Head of caudate nucleus (tissue), 42 donors: ENCODE results near the gene RSPH3.
A peak's percentile ranks its signal among the peaks of the same experiment; 100 is the strongest.
"Not testable (repeated sequence)": the region's sequence is repeated elsewhere in the genome, so short reads cannot be mapped to it uniquely, and the experiment has no call there.

Experiments
- DNase-seq, 42 donors: peaks; one replicate each; pipeline versions ENCODE4 v3.0.0 to v3.0.0-alpha.2; 2020 to 2021; ENCODE audit warnings: mixed read lengths in 7 of 42
- intact Hi-C: fragments of 100-400 bp; cut with DNase I; formaldehyde crosslinking; loops from one replicate; pipeline ENCODE4 v1.15.0; 2022

Gene RSPH3

DNA sequence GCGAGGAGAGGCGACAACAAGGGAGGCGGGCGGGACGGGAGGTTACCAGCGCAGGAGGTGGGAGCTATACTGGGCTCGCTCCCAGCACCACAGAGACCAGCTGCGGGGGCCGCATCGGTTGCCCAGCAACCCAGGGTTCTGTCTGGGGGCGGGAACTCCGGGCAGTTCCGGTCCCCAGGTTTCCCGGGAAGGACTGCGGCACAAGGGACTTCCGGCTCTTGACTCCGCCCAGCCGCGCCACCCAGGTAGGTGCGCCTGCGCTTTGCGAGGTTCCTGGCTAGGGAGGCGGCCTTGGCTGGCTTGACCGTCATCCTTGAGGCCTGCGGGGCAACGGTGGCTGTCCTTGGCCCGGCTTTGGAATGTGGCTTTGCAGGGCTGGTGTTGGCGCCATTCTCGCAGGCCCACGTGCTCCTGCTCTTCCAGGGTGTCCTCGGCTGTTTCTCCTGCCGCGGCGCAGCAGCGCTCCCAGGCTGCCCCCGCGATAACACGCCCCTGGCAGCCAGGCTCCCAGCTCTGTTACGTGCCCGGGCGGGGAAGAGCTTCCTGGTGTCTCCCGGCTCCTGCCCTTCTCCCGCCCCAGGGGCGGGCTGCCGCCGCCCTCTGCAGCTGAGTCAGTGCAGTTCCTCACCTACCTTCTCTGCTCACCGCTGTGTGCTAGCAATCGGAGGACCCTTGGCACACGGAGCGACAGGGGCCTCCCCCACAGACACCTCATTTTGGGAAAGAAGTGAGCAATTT, at the start of gene RSPH3:
TSS of gene RSPH3 (minus strand) at position 537 of the 738 bp plus-strand sequence. CDS start 652 bp downstream, outside the sequence.
- intact Hi-C loops = no loop called here
- DNase-seq = peak; percentile 74 to 96 (median 90)

- intact Hi-C loops = no loop called here
- DNase-seq = peak in 1 of 42 donors; percentile 12
Measured at GRCh38 chr6:159047891-159048685, 48.1 kb upstream of the RSPH3 start.

GRCh38 chr6:159045801-159046200, 45.8 kb upstream of the RSPH3 start:
- no peak for DNase-seq
- intact Hi-C loops = loop anchor here (1.0 kb wide), 1 partner anchor 10 kb away; no protein-coding TSS in a partner anchor

- intact Hi-C loops = loop anchor here (1.0 to 5.0 kb wide), 2 partner anchors 11 to 87 kb away; no protein-coding TSS in a partner anchor
- peak in 35 of 42 donors; percentile 15 to 71 (median 40) for DNase-seq
Measured at GRCh38 chr6:159044899-159045727, 45.1 kb upstream of the RSPH3 start, which contains the start of gene TAGAP. Gene TAGAP (minus strand): TSS chr6:159044991. CDS start chr6:159044146, 845 bp downstream.

GRCh38 chr6:159043947-159044346, 43.9 kb upstream of the RSPH3 start:
- DNase-seq = peak in 1 of 42 donors; percentile 34
- intact Hi-C loops = loop anchor here (5.0 kb wide), 1 partner anchor 88 kb away; no protein-coding TSS in a partner anchor

- DNase-seq = no peak
- intact Hi-C loops = loop anchor here (5.0 kb wide), 1 partner anchor 89 kb away; no protein-coding TSS in a partner anchor
Measured at GRCh38 chr6:159043251-159043650, 43.2 kb upstream of the RSPH3 start.

GRCh38 chr6:159042826-159043181, 42.8 kb upstream of the RSPH3 start:
- intact Hi-C loops = loop anchor here (5.0 kb wide), 1 partner anchor 89 kb away; no protein-coding TSS in a partner anchor
- DNase-seq = no peak

- intact Hi-C loops = loop anchor here (5.0 kb wide), 1 partner anchor 90 kb away; no protein-coding TSS in a partner anchor
- peak; percentile 18 to 86 (median 66) for DNase-seq
Measured at GRCh38 chr6:159042003-159042825, 42.2 kb upstream of the RSPH3 start.

DNA sequence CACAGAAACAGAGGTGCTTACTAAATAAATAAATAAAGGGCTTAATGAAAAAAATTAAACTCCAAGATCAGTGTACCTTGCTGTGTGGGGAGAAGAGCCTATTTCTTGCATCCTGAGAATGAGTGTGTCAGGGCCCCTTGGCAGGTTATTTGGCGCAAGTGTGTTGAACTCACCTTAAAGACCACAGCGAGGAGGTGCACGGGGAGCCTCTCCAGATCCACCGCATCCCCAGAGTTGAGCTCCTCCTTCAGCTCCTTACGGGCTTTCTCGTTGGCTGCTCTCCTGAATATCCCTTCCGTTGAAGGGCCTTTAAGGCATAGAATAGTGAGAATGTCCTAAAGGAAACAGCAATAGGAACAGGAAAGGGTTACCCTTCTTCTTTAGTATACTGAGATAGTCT, 41.2 kb upstream of the RSPH3 start:
- intact Hi-C loops = loop anchor here (5.0 kb wide), 1 partner anchor 91 kb away; no protein-coding TSS in a partner anchor
- DNase-seq = no peak

DNA sequence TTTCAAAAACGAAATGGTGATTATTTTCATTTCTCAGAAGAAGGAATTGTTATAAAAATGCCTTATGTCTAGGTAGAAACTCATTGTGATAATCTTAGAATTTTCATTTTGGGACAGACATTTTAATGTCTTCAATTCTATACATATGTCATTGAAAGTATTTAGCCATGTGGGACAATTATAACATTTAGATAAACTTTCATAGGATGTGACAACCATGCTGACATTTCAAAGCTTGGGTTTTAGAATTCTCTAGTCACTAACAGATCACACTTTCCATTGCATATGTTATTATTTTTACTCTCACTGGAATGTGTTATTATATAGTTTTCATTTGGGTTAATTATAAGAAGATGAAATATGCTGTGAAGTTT, 39.9 kb upstream of the RSPH3 start:
- intact Hi-C loops = loop anchor here (5.0 kb wide), 1 partner anchor 92 kb away; no protein-coding TSS in a partner anchor
- no peak for DNase-seq

GRCh38 chr6:159038914-159039884, 39.2 kb upstream of the RSPH3 start:
- DNase-seq = peak in 3 of 42 donors; percentile 12 to 46 (median 25)
- intact Hi-C loops = no loop called here

GRCh38 chr6:159038318-159038717, 38.3 kb upstream of the RSPH3 start:
- DNase-seq = peak in 1 of 42 donors; percentile 8
- intact Hi-C loops = not testable (repeated sequence)

GRCh38 chr6:159037756-159038290, 37.8 kb upstream of the RSPH3 start:
- intact Hi-C loops = no loop called here
- no peak for DNase-seq

- no peak for DNase-seq
- intact Hi-C loops = no loop called here
Measured at GRCh38 chr6:159036673-159037072, 36.7 kb upstream of the RSPH3 start.

DNA sequence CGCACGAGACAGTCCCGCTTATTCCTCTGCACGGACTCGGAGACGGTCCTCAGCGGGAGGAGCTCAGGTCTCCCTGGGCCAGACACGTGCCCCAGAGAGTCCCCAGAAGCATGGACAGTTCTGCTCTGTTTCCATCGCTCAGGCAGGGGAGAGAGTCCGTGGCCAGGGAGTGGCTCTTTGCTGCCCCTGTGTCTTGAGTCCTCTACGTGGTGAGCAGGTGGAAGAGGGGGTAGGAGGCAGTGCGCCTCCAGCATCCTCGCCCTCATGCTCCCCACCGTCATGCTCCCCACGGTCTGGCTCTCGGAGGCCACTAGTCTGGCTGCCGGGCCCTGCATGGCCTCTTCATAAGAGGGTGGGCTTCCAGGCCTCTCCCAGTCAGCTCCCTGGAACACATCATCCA, 35.9 kb upstream of the RSPH3 start:
- intact Hi-C loops = no loop called here
- no peak for DNase-seq
